HL-60/S4 treated with phorbol 12-myristate 13-acetate at 8.2 ng/mL for 4 days and 3 days (cell line): ENCODE data around the gene MACF1.
"Not testable (repeated sequence)": the region's sequence is repeated elsewhere in the genome, so short reads cannot be mapped to it uniquely, and the experiment has no call there.

Experiments used
- in situ Hi-C: fragments of 300-500 bp; cut with MboI; formaldehyde crosslinking; loops from 2 replicates; pipeline ENCODE4 v1.15.0; 2022; ENCODE audit warnings: low sequenced_read_pairs

The MACF1 gene

GRCh38 chr1:39507230-39507928, 302.9 kb downstream of the MACF1 start:
- in situ Hi-C loops = no loop called here

GRCh38 chr1:39508266-39508665, 303.8 kb downstream of the MACF1 start:
- in situ Hi-C loops = no loop called here

GRCh38 chr1:39508857-39509305, 304.4 kb downstream of the MACF1 start:
- in situ Hi-C loops = no loop called here

GRCh38 chr1:39509360-39510009, 305.0 kb downstream of the MACF1 start:
- in situ Hi-C loops = no loop called here

GRCh38 chr1:39510570-39511186, 306.2 kb downstream of the MACF1 start:
- in situ Hi-C loops = not testable (repeated sequence)

- in situ Hi-C loops = not testable (repeated sequence)
These were observed 307.0 kb downstream of the MACF1 start for GRCh38 chr1:39511477-39511876.

GRCh38 chr1:39512234-39512847, 307.8 kb downstream of the MACF1 start:
- in situ Hi-C loops = not testable (repeated sequence)

- in situ Hi-C loops = not testable (repeated sequence)
These were observed 310.2 kb downstream of the MACF1 start for GRCh38 chr1:39514710-39515124.

- in situ Hi-C loops = not testable (repeated sequence)
These were observed 310.9 kb downstream of the MACF1 start for GRCh38 chr1:39515131-39516086.

- in situ Hi-C loops = not testable (repeated sequence)
These were observed 312.3 kb downstream of the MACF1 start for GRCh38 chr1:39516841-39517240.

GRCh38 chr1:39517936-39518335, 313.4 kb downstream of the MACF1 start:
- in situ Hi-C loops = not testable (repeated sequence)

GRCh38 chr1:39519376-39519775, 314.9 kb downstream of the MACF1 start:
- in situ Hi-C loops = not testable (repeated sequence)

- in situ Hi-C loops = not testable (repeated sequence)
These were observed 317.7 kb downstream of the MACF1 start for GRCh38 chr1:39522221-39522620.

- in situ Hi-C loops = no loop called here
These were observed 318.4 kb downstream of the MACF1 start for GRCh38 chr1:39522661-39523567.

- in situ Hi-C loops = no loop called here
These were observed 319.7 kb downstream of the MACF1 start for GRCh38 chr1:39524171-39524570.

GRCh38 chr1:39524591-39525365, 320.3 kb downstream of the MACF1 start:
- in situ Hi-C loops = no loop called here

GRCh38 chr1:39525366-39526165, 321.1 kb downstream of the MACF1 start:
- in situ Hi-C loops = no loop called here
